ENCODE results near the gene BARHL2.

- no peak for TF ChIP-seq CTCF (IDR thresholded peaks at IDR 0.05)
- no peak for TF ChIP-seq EP300 (IDR thresholded peaks at IDR 0.05)
- TF ChIP-seq POLR2A (IDR thresholded peaks at IDR 0.05), result no peak
- TF ChIP-seq POLR2AphosphoS5 (IDR thresholded peaks at IDR 0.05), result no peak
Observed at GRCh38 chr1:90727917-90728501, 10.9 kb upstream of the BARHL2 start.
